Activated naive CD8-positive, alpha-beta T cell treated with anti-CD3 and anti-CD28 coated beads, Interleukin-2, amount 50 U/mL, for 16 hours (primary cell): ENCODE results near the gene CDH22.

ENCODE experiments used
- DNase-seq: peaks from one replicate; pipeline ENCODE4 v3.0.0-alpha.2; 2020; ENCODE audit warnings: low read depth, low spot score

Gene CDH22

GRCh38 chr20:46242390-46242789 lies 65.9 kb downstream of the CDH22 start:
- no peak for DNase-seq

- no peak for DNase-seq
Measured at GRCh38 chr20:46240881-46241280, 67.4 kb downstream of the CDH22 start.

- no peak for DNase-seq
Measured at GRCh38 chr20:46240065-46240464, 68.2 kb downstream of the CDH22 start.

GRCh38 chr20:46237736-46238135 lies 70.6 kb downstream of the CDH22 start:
- DNase-seq = no peak

- DNase-seq = no peak
Measured at GRCh38 chr20:46237227-46237626, 71.1 kb downstream of the CDH22 start.

- DNase-seq = no peak
Measured at GRCh38 chr20:46235077-46235476, 73.2 kb downstream of the CDH22 start.

GRCh38 chr20:46233701-46234100 lies 74.6 kb downstream of the CDH22 start:
- no peak for DNase-seq

GRCh38 chr20:46232539-46232938 lies 75.8 kb downstream of the CDH22 start:
- no peak for DNase-seq

GRCh38 chr20:46230801-46231282 lies 77.5 kb downstream of the CDH22 start:
- no peak for DNase-seq

GRCh38 chr20:46230106-46230491 lies 78.2 kb downstream of the CDH22 start:
- no peak for DNase-seq

GRCh38 chr20:46229478-46230105 lies 78.7 kb downstream of the CDH22 start:
- DNase-seq = no peak

- no peak for DNase-seq
Measured at GRCh38 chr20:46228670-46229069, 79.6 kb downstream of the CDH22 start.

- DNase-seq = no peak
Measured at GRCh38 chr20:46227272-46227767, 81.0 kb downstream of the CDH22 start.

- DNase-seq = no peak
Measured at GRCh38 chr20:46226602-46227001, 81.7 kb downstream of the CDH22 start.

- no peak for DNase-seq
Measured at GRCh38 chr20:46222521-46223007, 85.7 kb downstream of the CDH22 start.

- no peak for DNase-seq
Measured at GRCh38 chr20:46221256-46221833, 87.0 kb downstream of the CDH22 start.

GRCh38 chr20:46220455-46221207 lies 87.7 kb downstream of the CDH22 start:
- DNase-seq = no peak

GRCh38 chr20:46219920-46220319 lies 88.4 kb downstream of the CDH22 start:
- DNase-seq = no peak

- no peak for DNase-seq
Measured at GRCh38 chr20:46219190-46219589, 89.1 kb downstream of the CDH22 start.

- no peak for DNase-seq
Measured at GRCh38 chr20:46218656-46219055, 89.6 kb downstream of the CDH22 start.

- DNase-seq = no peak
Measured at GRCh38 chr20:46217583-46217982, 90.7 kb downstream of the CDH22 start.

- no peak for DNase-seq
Measured at GRCh38 chr20:46216770-46217464, 91.4 kb downstream of the CDH22 start.
